HL-60 (cell line): ENCODE measurements around the gene CEP350.

Experiments used
- DNase-seq, 2 experiments: peaks; one replicate each; pipeline ENCODE4 v3.0.0-alpha.2; 2010 to 2020; ENCODE audit warnings: low read depth in 1 of 2, low spot score in 1 of 2
- H3K27ac ChIP-seq: fragments of 250-450 bp; sonication (Bioruptor Pico); replicated peaks from 2 replicates; pipeline ENCODE4 v1.5.1; 2020; ENCODE audit warnings: mild to moderate bottlenecking, moderate library complexity
- H3K27me3 ChIP-seq: fragments of 250-450 bp; sonication (Bioruptor Pico); 2 replicates; pipeline ENCODE4 v1.5.1; 2021; ENCODE audit warnings: mild to moderate bottlenecking, moderate library complexity; ENCODE audit not compliant: insufficient read depth, poor library complexity, severe bottlenecking
- H3K4me3 ChIP-seq: replicated peaks from 2 replicates; pipeline ENCODE4 v1.5.1; 2011; ENCODE audit warnings: mild to moderate bottlenecking, control low read depth, low read length; ENCODE audit not compliant: insufficient read depth
- GABPA ChIP-seq: IDR thresholded peaks from 2 replicates; pipeline ENCODE4 v1.6.1; 2012; ENCODE audit warnings: low read depth
- POLR2AphosphoS5 ChIP-seq: IDR thresholded peaks from 2 replicates; pipeline ENCODE4 v1.6.1; 2012; ENCODE audit warnings: low read depth
- SPI1 ChIP-seq: IDR thresholded peaks from 2 replicates; pipeline ENCODE4 v1.6.1; 2012; ENCODE audit warnings: low read depth, mild to moderate bottlenecking, borderline replicate concordance
- TF ChIP-seq, protein P1 (sequence below): IDR thresholded peaks from one replicate; pipeline ENCODE4 v1.5.1; 2011; ENCODE audit warnings: low read length, control low read depth, inconsistent platforms; ENCODE audit not compliant: insufficient read depth
- TF ChIP-seq, protein P2 (sequence below): IDR thresholded peaks from 2 replicates; pipeline ENCODE4 v1.6.1; 2012; ENCODE audit warnings: low read depth; ENCODE audit not compliant: insufficient replicate concordance

The CEP350 gene

DNA sequence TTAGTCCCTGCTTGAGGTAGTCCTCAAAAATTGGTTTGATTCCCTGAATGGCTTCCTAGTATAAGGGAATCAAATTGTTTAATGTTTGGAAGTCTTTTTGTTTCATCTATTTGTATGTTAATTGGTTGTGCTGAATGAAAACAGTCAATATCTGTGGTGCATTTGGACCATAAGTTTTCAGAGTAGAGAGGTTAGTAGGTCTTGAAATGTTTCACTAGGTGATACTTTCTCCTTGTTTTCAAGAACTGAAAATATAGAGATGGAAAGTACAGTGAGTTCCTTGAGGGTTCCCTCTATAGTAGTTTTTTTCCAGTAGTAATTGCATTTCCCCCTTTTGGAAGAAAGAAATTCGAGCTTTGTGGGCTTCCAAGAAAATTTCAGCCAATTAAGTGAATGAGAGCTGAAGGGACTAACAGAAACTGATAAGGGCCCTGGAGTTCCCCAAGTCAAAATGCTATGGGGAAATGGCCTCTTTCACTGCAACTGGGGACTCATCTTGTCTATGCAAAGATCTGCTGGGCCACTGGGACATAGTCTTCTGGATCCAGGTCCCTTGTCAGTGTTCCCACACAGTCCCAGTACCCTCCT, 18.6 kb upstream of the CEP350 start:
- Histone ChIP-seq H3K27ac (no peak overlapping the region), H3K27me3 (no peaks in the 10 kb centered on the region), H3K4me3 (no peak overlapping the region)
- TF ChIP-seq GABPA (no peak), POLR2AphosphoS5 (no peak), SPI1 (no peak)
- TF ChIP-seq, protein P1, sequence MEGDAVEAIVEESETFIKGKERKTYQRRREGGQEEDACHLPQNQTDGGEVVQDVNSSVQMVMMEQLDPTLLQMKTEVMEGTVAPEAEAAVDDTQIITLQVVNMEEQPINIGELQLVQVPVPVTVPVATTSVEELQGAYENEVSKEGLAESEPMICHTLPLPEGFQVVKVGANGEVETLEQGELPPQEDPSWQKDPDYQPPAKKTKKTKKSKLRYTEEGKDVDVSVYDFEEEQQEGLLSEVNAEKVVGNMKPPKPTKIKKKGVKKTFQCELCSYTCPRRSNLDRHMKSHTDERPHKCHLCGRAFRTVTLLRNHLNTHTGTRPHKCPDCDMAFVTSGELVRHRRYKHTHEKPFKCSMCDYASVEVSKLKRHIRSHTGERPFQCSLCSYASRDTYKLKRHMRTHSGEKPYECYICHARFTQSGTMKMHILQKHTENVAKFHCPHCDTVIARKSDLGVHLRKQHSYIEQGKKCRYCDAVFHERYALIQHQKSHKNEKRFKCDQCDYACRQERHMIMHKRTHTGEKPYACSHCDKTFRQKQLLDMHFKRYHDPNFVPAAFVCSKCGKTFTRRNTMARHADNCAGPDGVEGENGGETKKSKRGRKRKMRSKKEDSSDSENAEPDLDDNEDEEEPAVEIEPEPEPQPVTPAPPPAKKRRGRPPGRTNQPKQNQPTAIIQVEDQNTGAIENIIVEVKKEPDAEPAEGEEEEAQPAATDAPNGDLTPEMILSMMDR: no peak
- TF ChIP-seq, protein P2, sequence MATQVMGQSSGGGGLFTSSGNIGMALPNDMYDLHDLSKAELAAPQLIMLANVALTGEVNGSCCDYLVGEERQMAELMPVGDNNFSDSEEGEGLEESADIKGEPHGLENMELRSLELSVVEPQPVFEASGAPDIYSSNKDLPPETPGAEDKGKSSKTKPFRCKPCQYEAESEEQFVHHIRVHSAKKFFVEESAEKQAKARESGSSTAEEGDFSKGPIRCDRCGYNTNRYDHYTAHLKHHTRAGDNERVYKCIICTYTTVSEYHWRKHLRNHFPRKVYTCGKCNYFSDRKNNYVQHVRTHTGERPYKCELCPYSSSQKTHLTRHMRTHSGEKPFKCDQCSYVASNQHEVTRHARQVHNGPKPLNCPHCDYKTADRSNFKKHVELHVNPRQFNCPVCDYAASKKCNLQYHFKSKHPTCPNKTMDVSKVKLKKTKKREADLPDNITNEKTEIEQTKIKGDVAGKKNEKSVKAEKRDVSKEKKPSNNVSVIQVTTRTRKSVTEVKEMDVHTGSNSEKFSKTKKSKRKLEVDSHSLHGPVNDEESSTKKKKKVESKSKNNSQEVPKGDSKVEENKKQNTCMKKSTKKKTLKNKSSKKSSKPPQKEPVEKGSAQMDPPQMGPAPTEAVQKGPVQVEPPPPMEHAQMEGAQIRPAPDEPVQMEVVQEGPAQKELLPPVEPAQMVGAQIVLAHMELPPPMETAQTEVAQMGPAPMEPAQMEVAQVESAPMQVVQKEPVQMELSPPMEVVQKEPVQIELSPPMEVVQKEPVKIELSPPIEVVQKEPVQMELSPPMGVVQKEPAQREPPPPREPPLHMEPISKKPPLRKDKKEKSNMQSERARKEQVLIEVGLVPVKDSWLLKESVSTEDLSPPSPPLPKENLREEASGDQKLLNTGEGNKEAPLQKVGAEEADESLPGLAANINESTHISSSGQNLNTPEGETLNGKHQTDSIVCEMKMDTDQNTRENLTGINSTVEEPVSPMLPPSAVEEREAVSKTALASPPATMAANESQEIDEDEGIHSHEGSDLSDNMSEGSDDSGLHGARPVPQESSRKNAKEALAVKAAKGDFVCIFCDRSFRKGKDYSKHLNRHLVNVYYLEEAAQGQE: no peak
- no peak for DNase-seq

DNA sequence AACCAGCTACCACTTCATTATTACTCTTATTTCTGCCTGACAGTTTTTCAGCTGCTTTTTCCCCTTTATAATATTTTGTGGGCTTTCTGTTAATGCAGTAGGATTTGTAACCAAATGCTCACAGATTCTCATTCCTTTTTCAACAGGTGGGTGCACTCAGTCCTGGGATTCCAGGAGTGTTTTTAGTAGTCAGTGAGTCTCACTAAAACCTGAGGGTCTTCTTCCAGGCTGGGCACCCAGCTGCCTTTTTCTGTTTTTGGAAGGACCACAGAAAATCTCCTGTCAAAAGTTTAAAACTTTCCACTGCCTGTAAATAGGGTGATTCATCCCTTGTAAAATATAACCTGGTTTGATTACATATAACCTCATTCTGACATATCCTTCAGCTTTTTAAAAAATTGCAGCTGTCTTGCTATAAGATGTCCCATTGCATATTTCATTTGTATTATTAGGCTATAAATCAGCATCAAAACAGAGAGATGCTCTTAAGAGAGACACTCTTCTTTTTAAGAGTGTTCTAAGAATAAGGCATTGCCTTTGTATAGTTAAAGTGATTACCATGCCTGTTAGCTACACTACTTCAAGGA, 16.8 kb upstream of the CEP350 start:
- TF ChIP-seq SPI1: no peak
- H3K27me3 ChIP-seq: no peaks in the 10 kb centered on the region
- no peak for DNase-seq
- no peak overlapping the region for H3K27ac ChIP-seq
- no peak overlapping the region for H3K4me3 ChIP-seq

DNA sequence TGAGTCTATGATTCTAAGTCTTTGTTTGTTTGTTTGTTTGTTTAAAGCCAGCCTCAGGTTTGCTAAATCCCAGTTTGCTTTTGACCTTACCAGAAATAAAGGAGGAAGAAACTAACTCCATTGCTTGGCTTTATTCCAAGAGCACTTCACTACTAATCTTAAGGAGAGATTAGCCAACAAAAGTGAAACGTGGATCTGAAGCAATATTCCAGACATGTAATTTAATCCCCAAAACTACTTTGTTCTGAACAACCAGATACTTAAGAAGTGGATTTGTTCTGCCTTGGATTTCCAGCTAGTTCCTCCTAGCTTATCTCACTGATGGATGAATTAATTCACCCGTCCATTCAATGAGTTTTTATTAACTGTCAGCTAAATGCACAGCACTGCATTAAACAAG, 15.9 kb upstream of the CEP350 start:
- TF ChIP-seq SPI1: no peak
- no peak for TF ChIP-seq GABPA
- TF ChIP-seq POLR2AphosphoS5: no peak
- TF ChIP-seq, protein P2: no peak
- TF ChIP-seq, protein P1: no peak
- no peak for DNase-seq
- H3K4me3 ChIP-seq: no peak overlapping the region
- no peaks in the 10 kb centered on the region for H3K27me3 ChIP-seq
- H3K27ac ChIP-seq: no peak overlapping the region

- DNase-seq: no peak
- TF ChIP-seq, protein P2: no peak
- TF ChIP-seq, protein P1: no peak
- TF ChIP-seq SPI1 (no peak), GABPA (no peak), POLR2AphosphoS5 (no peak)
- Histone ChIP-seq H3K27me3 (no peaks in the 10 kb centered on the region), H3K4me3 (no peak overlapping the region), H3K27ac (no peak overlapping the region)
These were observed 14.7 kb upstream of the CEP350 start for GRCh38 chr1:179939941-179940340.
